Kidney glomerular epithelial cell (primary cell): ENCODE measurements around the gene CASP10.
"Not testable (repeated sequence)": the region's sequence is repeated elsewhere in the genome, so short reads cannot be mapped to it uniquely, and the experiment has no call there.

ENCODE experiments used
- DNase-seq: peaks from one replicate; lab custom pipeline; 2025; lab: John Stamatoyannopoulos, UW

The CASP10 gene

DNA sequence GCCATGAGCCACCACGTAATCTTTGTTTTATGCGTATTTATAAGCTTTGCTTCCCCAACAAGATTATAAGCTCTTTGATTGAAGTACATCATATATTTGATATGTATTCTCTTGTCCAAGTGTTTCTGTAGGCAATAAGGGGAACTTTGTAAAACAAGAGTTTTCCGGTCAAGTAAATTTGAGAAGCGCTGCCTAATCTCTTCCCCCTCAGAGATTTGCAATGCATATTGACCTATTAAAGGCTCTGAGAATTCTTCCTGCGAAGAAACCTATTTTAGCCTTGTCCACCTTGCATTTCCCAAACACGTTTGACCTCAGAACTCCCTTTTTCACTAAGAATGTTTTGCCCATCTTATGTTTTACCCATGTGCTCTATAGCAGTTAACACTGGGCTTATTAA is 26.9 kb upstream of the CASP10 start:
- no peak for DNase-seq

DNA sequence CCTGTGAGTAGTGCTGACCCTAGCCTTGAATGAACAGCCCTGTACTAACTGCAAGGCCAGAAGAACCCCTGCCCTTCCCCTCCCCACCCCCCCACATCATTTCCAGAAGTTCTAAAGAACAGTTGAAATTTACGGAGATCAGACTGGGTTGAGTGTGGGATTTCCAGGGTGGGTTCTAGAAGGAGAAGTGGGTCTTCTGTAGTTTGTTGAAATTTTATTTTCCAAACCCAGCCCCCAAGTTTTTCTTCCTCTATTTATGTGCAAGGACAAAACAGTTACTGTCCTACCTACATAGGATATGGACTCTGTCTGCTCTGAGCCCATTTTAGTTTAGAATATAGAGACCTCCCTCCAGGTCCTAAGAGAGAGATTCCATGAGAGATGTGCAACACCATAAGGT is 26.3 kb upstream of the CASP10 start:
- no peak for DNase-seq

GRCh38 chr2:201157694-201158093 is 25.2 kb upstream of the CASP10 start:
- no peak for DNase-seq

DNA sequence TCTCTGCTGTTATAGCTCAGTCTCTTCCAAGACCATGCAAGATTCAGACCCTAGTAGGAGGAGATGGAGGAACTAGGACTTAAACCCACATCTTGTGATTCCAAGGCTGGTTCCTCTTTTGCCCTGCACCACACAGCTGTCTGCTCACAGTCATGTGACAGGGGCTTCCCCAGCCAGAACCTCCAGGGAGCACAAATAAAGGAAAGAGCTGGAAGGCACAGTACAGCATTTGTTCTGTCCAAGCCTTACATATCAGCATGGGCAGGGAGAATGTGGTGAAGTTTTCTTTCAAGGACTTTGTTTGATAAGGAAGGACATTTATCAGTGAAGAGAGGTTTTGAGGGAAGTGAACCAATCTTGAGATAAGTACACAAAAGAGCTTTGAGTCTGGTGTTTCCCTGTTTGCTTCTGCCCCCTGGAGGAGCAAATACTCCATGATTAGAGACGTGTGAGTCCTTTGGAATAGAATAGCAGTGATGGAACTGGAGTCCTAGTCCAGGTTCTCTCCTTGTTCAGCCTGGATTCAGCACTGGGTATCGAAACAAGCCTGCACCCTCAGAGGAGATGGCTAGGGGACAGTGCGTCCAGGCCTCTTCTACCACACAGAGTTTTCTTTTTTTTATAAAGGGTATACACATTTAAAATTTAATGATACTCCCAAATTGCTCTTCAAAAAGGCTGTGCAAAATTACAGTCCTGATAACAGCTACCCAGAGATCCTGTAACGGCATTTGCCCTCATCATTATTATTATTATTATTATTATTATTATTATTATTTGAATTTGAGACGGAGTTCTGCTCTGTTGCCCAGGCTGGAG is 24.6 kb upstream of the CASP10 start:
- peak; percentile 57 for DNase-seq

GRCh38 chr2:201164166-201164565 is 18.8 kb upstream of the CASP10 start:
- DNase-seq: no peak

GRCh38 chr2:201167546-201167945 is 15.4 kb upstream of the CASP10 start:
- no peak for DNase-seq

- not testable (repeated sequence) for DNase-seq
Measured at GRCh38 chr2:201168496-201168895, 14.4 kb upstream of the CASP10 start.

DNA sequence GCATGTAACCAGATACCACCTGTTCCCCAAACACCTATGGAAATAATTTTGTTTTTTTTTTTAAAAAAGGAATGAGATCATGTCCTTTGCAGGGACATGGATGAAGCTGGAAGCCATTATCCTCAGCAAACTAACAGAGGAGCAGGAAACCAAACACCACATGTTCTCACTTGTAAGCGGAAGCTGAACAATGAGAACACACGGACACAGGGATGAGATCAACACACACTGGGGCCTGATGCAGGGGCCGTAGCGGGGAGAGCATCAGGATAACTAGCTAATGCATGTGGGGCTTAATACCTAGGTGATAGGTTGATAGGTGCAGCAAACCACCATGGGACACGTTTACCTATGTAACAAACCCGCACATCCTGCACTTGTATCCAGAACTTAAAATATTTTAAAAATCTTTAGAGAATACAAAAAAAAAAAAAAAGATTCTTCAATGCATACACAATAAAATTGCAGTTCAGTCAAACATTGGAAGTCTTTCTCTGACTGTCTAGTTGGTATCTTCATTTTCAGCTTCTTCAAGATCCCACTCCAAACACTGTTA is 11.6 kb upstream of the CASP10 start:
- DNase-seq: no peak

GRCh38 chr2:201172279-201172678 is 10.7 kb upstream of the CASP10 start:
- DNase-seq: no peak

DNA sequence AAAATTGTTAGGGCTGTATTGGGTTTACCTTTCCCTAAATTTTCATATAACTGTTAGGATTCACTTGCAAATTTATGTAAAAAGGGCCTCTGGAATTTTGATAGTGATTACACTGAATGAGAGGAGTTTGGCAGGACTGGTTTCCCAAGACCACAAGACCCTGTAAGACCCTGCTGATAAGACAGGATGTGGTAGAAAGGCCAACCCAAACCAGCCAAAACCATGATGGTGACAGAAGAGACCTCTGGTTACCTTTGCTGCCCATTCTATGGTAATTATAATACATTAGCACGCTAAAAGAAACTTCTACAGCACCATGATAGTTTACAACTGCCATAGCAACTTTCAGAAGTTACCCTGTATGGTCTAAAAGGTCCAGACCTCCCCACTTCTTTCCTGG is 8.3 kb upstream of the CASP10 start:
- no peak for DNase-seq

DNA sequence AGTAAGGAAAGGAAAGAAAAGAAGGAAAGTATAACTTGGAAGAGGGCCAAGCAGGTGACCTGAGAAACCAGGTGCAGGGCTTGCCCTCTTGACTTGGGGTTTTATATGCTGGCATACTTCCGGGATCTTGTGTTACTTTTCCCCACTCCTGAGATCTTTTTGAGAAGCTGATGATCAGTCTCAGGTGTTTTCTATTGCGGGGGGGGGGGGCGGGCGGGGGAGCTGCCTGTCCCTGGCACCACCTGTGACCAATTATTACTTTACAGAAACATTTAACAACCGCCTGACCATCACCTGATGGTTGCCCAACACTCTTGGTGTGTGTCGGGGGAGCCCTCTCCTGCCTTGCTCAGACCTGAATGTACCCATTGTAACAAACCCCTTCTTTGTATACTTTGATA is 6.9 kb upstream of the CASP10 start:
- no peak for DNase-seq

GRCh38 chr2:201180010-201180409 is 2.9 kb upstream of the CASP10 start:
- DNase-seq: no peak

DNA sequence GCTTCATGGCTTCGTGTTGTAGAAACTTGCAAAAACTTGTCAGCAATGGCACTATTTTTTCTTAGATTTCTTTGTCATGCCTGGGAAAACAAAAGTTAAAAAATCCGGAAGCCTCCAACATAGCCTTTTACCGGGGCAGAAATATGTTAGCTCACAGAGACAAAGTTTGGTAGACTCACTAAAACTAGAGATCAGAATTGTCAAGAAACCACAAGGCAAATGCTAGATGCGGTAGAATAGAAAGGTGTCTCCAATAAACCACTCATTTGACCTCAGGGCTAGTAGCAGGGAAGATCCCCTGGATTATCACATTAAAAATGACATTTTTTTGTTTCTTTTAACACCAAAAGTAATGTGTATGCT is 405 bp downstream of the CASP10 start:
- DNase-seq: no peak

- not testable (repeated sequence) for DNase-seq
Measured at GRCh38 chr2:201183835-201184234, 894 bp downstream of the CASP10 start.

- not testable (repeated sequence) for DNase-seq
Measured at GRCh38 chr2:201184248-201184647, 1.3 kb downstream of the CASP10 start.

- no peak for DNase-seq
Measured at GRCh38 chr2:201185863-201186262, 2.9 kb downstream of the CASP10 start.

GRCh38 chr2:201186982-201187381 is 4.0 kb downstream of the CASP10 start:
- DNase-seq: no peak

GRCh38 chr2:201188449-201188848 is 5.5 kb downstream of the CASP10 start:
- no peak for DNase-seq

- DNase-seq: no peak
Measured at GRCh38 chr2:201191132-201191875, 8.4 kb downstream of the CASP10 start.

DNA sequence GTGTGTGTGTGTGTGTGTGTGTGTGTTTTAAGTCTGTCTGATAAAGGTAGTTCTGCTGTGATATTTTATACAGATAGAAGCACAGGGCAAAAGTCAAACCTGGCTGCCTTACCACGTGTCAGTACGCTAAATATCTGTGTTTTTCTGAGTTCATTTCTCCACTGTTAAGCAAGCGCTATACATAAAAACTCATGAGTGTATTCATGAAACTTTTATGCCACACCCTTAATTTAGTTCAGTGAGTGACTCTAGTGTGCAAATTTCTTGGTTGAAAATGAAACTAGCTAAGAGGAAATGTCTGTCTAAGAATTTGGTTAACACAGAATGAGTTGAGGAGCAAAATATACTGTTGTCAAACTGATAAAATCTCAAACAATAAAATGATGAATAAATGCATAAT is 11.2 kb downstream of the CASP10 start:
- DNase-seq: no peak

DNA sequence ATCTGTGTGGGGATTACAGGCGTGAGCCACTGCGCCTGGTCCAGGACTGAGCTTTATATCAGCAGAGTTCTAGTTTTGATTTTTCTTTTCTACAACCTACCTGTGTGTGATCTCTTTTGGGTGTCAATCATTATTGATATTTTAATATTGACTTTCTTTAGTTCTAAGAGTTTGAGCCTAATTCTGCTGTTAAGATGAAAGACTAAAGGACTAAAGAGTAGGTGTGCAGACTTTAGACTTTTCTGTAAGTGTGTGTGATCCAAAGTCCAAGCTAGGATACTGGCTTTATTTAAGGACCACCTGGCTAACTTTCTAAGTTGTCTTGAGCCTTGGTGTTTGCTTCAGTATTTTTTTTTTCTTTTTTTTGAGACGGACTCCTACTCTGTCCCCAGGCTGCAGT is 12.4 kb downstream of the CASP10 start:
- DNase-seq: no peak

DNA sequence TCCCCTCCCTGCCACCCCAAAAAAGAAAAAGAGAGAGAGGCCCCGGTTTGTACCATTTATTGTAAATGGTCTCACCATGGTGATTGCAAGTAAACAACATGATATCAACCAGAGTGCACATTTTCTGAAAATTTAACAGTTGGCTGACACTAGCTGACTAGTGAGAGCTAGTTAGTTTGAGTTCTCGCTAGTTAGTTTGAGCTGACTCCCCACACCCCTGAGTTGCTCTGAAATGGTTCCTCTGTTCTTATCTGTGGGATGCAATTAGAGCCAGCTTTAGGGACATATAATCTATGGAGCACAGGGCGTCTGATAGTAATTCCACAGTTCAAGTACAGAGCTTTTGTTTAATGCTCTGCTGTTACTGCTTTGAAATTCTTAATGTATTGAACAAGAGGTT is 13.1 kb downstream of the CASP10 start:
- no peak for DNase-seq

GRCh38 chr2:201196803-201197202 is 13.9 kb downstream of the CASP10 start:
- DNase-seq: no peak
